ENCODE measurements around the gene SYNGR1. TPM values are rescaled to one million over a fixed set of nuclear protein-coding genes. Genes with fewer than 3 reads are reported as not detected.

Gene SYNGR1
- total RNA-seq, 1 experiment from 2014 or later = 17.8 TPM

DNA sequence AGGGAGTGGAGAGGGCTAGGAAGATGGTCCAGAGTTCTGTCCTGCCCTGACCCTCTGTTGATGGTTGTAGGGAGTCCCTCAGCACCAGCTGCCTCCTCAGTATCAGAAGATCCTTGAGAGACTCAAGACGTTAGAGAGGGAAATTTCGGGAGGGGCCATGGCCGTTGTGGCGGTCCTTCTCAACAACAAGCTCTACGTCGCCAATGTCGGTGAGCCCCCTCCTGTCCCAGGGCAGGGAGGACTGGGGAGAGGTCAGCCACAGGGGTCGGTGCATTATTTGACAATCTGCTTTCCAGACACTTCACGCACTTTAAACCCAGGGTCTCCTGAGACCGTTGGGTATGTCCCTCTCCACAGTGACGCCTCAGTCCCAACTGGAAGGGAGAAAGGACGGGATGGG is 67.8 kb downstream of the SYNGR1 start:
- H3K9me3 ChIP-seq (ENCODE audit: control insufficient read depth, insufficient read depth, low read depth, low read length) = no peaks in the 10 kb centered on the region
- no TSS peak for BruUV-seq (replicated peaks)
- in situ Hi-C loops (cut with HindIII; ENCODE audit: low pct_unique_long_range_greater_than_20kb, low sequenced_read_pairs) = no loop called here
- ATAC-seq (no peak), DNase-seq (ENCODE audit: low read depth, low spot score) (no peak)
- ChIA-PET CTCF (no interaction called here), POLR2A (no interaction called here)
- no peak overlapping the region for H3K27ac ChIP-seq (ENCODE audit: low read length)
- intact Hi-C loops (cut with micrococcal nuclease; ENCODE audit: unreplicated experiment) = no loop called here
- no peaks in the 10 kb centered on the region for H3K27me3 ChIP-seq (ENCODE audit: control insufficient read depth, insufficient read depth, low read length)
- no peaks in the 10 kb centered on the region for H3K4me1 ChIP-seq (ENCODE audit: control insufficient read depth, insufficient read depth, low read length)
- H3K36me3 ChIP-seq (ENCODE audit: control insufficient read depth, insufficient read depth, low read length) = 0 out of 2 replicates have a peak, but pooled peaks cover 3% of the 10 kb centered on the region
- no peak overlapping the region for H3K4me3 ChIP-seq (ENCODE audit: low read depth in 2 of 2, low read length in 2 of 2)
- TF ChIP-seq TCF7L2 (IDR thresholded peaks at IDR 0.05; ENCODE audit: low read depth, low read length) (no peak), POLR2AphosphoS5 (IDR thresholded peaks at IDR 0.05; ENCODE audit: low read depth, low read length) (no peak), SIN3A (IDR thresholded peaks at IDR 0.05; ENCODE audit: borderline replicate concordance, insufficient read depth, low read depth, low read length) (no peak), REST (IDR thresholded peaks at IDR 0.05; ENCODE audit: insufficient read depth in 1 of 2, low read depth in 2 of 2, low read length in 1 of 2) (no peak), CTCF (IDR thresholded peaks at IDR 0.05) (no peak)

DNA sequence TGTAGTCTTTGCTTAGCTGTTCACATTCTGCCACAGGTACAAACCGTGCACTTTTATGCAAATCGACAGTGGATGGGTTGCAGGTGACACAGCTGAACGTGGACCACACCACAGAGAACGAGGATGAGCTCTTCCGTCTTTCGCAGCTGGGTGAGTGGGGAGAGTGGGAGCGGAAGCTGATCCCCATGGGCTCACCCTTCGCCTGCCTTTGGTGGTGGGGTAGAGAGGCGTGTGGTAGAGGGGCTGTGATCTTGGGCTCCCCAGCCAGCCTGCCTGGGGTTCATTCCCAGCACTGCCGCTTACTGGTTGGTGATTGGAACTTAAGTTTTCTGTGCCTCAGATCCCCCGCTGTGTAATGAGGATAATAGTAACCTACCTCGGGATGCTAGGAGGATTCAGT is 68.9 kb downstream of the SYNGR1 start:
- Histone ChIP-seq H3K36me3 (ENCODE audit: control insufficient read depth, insufficient read depth, low read length) (0 out of 2 replicates have a peak, but pooled peaks cover 3% of the 10 kb centered on the region), H3K27me3 (ENCODE audit: control insufficient read depth, insufficient read depth, low read length) (no peaks in the 10 kb centered on the region), H3K27ac (ENCODE audit: low read length) (no peak overlapping the region), H3K4me3 (ENCODE audit: low read depth in 2 of 2, low read length in 2 of 2) (no peak overlapping the region), H3K4me1 (ENCODE audit: control insufficient read depth, insufficient read depth, low read length) (no peaks in the 10 kb centered on the region), H3K9me3 (ENCODE audit: control insufficient read depth, insufficient read depth, low read depth, low read length) (no peaks in the 10 kb centered on the region)
- ChIA-PET CTCF (no interaction called here), POLR2A (no interaction called here)
- TF ChIP-seq CTCF (IDR thresholded peaks at IDR 0.05) (no peak), REST (IDR thresholded peaks at IDR 0.05; ENCODE audit: insufficient read depth in 1 of 2, low read depth in 2 of 2, low read length in 1 of 2) (no peak), POLR2AphosphoS5 (IDR thresholded peaks at IDR 0.05; ENCODE audit: low read depth, low read length) (no peak), TCF7L2 (IDR thresholded peaks at IDR 0.05; ENCODE audit: low read depth, low read length) (no peak), SIN3A (IDR thresholded peaks at IDR 0.05; ENCODE audit: borderline replicate concordance, insufficient read depth, low read depth, low read length) (no peak)
- DNase-seq (ENCODE audit: low read depth, low spot score) (no peak), ATAC-seq (no peak)
- in situ Hi-C loops (cut with HindIII; ENCODE audit: low pct_unique_long_range_greater_than_20kb, low sequenced_read_pairs) = no loop called here
- no TSS peak for BruUV-seq (replicated peaks)
- intact Hi-C loops (cut with micrococcal nuclease; ENCODE audit: unreplicated experiment) = no loop called here
